ENCODE results near the gene TRIM54.
"Not testable (repeated sequence)": the region's sequence is repeated elsewhere in the genome, so short reads cannot be mapped to it uniquely, and the experiment has no call there.

The TRIM54 gene

DNA sequence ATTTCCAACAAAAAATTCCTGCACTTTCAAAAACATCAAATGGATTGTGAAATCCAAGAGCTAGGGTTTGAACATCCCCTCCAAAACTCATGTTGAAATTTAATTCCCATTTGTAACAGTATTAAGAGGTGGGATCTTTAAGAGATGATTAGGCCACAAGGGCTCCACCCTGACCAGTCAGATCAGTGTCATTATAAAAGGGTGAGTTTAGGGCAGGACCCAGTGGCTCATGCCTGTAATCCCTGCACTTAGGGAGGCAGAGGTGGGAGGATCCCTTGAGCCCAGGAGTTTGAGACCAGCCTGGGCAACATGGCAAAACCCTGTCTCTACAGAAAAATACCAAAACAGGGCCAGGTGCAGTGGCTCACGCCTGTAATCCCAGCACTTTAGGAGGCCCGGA lies 65.4 kb downstream of the TRIM54 start:
- no peak overlapping the region for H3K4me3 ChIP-seq (ENCODE audit: low read depth, low read length)
- no peak for TF ChIP-seq CTCF (IDR thresholded peaks at IDR 0.05; ENCODE audit: insufficient read depth, low read depth, low read length, missing control alignments)
- DNase-seq (ENCODE audit: low read depth): no peak

- no peak for TF ChIP-seq CTCF (IDR thresholded peaks at IDR 0.05; ENCODE audit: insufficient read depth, low read depth, low read length, missing control alignments)
- DNase-seq (ENCODE audit: low read depth): no peak
- H3K4me3 ChIP-seq (ENCODE audit: low read depth, low read length): no peak overlapping the region
Measured at GRCh38 chr2:27350106-27350693, 68.0 kb downstream of the TRIM54 start.

GRCh38 chr2:27351802-27352598 lies 69.8 kb downstream of the TRIM54 start:
- no peak for DNase-seq (ENCODE audit: low read depth)

DNA sequence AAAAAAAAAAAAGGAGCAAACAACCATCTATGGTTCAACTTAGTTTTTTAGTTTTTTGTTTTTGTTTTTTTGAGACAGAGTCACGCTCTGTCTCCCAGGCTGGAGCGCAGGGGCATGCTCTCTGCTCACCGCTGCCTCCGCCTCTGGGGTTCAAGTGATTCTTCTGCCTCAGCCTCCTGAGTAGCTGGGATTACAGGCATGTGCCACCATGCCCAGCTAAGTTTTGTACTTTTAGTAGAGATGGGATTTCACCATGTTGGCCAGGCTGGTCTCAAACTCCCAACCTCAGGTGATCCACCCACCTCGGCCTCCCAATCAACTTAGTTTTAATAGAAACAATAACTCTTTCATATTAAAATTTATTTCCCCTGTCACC lies 71.1 kb downstream of the TRIM54 start:
- DNase-seq (ENCODE audit: low read depth); H3K4me3 ChIP-seq (ENCODE audit: low read depth, low read length): not testable (repeated sequence)

More at GRCh38 chr2:27351802-27352598, 69.8 kb downstream of the TRIM54 start:
- no peak for TF ChIP-seq CTCF (IDR thresholded peaks at IDR 0.05; ENCODE audit: insufficient read depth, low read depth, low read length, missing control alignments)
- no peak overlapping the region for H3K4me3 ChIP-seq (ENCODE audit: low read depth, low read length)

DNA sequence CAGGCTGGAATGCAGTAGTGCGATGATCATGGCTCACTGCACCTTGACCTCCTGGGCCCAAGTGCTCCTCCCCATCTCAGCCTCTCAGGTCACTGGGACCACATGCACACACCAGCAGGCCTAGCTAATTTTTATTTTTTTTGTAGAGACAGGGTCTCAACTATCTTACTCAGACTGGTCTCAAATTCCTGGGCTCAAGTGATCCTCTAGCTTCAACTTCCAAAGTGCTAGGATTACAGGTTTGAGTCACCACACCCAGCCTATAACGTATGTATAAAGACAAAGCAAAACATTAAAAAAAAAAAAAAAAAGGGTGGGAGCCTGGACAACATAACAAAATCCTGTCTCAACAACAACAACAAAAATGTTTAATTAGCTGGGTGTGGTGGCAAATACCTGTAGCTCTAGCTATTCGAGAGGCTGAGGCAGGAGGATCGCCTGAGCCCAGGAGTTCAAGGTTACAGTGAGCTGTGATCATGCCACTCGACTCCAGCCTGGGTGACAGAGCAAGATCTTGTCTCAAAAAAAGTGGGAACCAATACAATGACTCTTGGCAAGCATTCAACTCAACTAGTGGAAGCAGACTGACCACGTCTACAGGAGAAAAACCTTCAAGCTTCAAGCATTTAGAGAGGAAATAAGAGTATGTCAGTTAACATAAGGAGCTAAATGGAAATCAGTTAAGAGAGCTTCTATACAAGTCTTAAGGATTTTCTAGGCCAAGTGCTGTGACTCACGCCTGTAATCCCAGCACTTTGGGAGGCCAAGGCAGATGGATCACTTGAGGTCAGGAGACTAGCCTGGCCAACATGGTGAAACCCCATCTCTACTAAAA lies 71.8 kb downstream of the TRIM54 start:
- no peak for TF ChIP-seq CTCF (IDR thresholded peaks at IDR 0.05; ENCODE audit: insufficient read depth, low read depth, low read length, missing control alignments)
- H3K4me3 ChIP-seq (ENCODE audit: low read depth, low read length): no peak overlapping the region
- no peak for DNase-seq (ENCODE audit: low read depth)

- TF ChIP-seq CTCF (IDR thresholded peaks at IDR 0.05; ENCODE audit: insufficient read depth, low read depth, low read length, missing control alignments): no peak
- no peak overlapping the region for H3K4me3 ChIP-seq (ENCODE audit: low read depth, low read length)
Measured at GRCh38 chr2:27354597-27354927, 72.3 kb downstream of the TRIM54 start.

GRCh38 chr2:27356056-27356381 lies 73.8 kb downstream of the TRIM54 start:
- no peak for DNase-seq (ENCODE audit: low read depth)
- peak overlapping the region; percentile 62 for H3K4me3 ChIP-seq (ENCODE audit: low read depth, low read length)
- TF ChIP-seq CTCF (IDR thresholded peaks at IDR 0.05; ENCODE audit: insufficient read depth, low read depth, low read length, missing control alignments): no peak

More at GRCh38 chr2:27354597-27354927, 72.3 kb downstream of the TRIM54 start:
- DNase-seq (ENCODE audit: low read depth): no peak
